ENCODE measurements around the gene CRB2.

The CRB2 gene

DNA sequence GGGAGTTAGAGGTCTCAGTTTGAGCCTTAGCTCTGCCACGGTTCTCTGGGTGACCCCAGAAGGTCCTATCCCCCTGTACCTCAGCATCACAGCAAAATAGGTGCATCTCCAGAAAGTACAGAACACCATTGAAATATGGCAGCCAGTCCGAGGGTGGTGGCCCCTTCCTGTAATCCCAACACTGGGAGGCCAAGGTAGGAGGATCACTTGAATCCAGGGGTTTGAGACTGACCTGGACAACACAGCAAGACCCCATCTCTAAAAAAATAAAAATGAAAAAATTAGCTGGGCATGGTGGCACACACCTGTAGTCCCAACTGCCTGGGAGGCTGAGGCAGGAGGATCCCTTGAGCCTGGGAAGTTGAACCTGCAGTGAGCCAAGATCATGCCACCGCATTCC is 7.0 kb upstream of the CRB2 start:
- no peak for DNase-seq

DNA sequence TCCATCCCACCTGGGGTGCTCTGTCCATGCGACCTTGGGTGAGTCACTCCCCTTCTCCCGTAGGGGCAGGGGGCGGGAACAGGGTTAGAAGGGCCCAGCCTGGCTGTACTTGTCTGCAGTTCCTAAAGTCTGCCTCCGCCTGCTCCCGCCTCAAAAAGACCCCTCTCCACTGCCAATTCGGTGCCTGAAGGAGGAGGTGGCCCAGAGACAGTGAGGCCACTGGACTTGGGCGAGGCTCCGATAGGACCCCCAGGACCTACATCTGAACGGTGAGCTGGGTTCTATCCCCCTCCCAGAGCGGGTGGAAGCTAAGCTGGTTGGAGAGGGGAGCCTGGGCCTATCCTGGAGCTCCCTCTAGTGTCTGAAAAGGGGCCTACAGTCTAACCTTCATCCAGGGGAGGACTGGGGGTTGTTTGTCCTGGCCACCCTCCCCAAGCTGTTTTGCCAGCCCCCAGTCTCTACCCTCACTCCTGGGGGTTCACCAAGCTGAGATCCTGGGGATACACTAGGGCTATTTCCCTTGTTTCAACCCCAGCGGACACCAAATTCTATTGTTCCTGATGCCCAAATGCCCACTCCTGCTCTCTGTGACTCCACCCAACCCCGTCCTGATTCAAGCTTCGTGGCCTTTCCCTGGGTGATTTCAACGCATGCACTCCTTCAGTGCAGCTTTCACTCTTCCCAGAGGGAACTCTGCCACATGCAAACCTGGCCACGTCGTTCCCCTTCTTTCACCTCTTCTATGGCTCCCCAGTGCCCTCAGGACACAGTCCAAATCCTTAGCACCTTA is 6.1 kb upstream of the CRB2 start:
- peak; percentile 78 for DNase-seq

DNA sequence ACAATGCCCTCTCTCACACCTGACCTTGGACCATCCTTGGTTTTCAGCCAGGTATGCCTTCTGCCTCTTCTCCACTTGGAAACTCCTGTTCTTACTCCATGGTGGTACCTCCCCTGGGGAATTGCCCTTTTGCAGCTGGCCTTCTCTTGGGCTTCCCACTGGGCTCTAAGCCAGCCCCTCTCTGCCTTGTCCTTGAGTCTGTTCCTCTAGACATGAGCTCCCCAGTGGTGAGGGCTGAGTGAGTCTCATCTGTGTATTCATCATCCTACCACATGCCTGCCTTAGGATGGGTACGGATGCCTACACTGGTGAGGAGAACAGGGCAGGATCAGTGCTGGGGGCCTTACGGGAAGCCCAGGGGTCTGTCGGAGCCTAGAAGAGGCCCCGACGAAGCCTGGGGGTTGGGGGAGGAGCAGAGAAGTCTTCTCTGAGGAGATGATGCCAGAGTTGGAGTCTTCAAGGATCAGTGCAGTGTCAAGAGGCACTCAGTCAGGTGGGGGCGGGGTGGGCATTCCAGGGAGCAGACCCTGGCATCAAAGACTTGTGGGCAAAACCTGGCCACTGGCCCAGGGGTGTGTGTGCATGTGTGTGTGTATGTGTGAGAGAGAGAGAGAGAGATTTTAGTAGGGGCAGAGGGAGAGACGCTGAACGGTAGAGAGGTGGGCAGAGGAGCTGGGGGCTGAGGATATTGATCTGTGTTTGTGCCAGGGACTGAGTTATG is 5.2 kb upstream of the CRB2 start:
- no peak for DNase-seq

DNA sequence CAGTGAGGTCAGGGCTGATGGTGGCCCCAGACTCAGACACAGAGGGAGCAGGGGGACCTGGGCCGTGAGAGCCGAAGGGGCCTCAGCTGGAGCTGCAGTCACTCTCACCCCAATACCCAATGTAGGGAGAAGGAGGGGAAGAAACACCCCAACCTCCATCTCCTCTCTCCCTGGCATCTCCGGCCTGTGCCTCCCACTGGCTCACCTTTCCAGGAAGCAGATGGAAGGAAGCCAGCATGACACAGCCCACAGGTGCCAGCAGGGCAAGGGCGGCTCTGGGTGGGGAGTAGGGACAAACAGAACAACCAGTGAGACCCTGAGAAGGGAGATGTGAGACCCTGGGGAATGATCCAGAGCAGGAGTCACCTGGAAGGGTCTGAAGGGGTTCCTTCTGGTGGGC is 3.0 kb upstream of the CRB2 start:
- DNase-seq: no peak

DNA sequence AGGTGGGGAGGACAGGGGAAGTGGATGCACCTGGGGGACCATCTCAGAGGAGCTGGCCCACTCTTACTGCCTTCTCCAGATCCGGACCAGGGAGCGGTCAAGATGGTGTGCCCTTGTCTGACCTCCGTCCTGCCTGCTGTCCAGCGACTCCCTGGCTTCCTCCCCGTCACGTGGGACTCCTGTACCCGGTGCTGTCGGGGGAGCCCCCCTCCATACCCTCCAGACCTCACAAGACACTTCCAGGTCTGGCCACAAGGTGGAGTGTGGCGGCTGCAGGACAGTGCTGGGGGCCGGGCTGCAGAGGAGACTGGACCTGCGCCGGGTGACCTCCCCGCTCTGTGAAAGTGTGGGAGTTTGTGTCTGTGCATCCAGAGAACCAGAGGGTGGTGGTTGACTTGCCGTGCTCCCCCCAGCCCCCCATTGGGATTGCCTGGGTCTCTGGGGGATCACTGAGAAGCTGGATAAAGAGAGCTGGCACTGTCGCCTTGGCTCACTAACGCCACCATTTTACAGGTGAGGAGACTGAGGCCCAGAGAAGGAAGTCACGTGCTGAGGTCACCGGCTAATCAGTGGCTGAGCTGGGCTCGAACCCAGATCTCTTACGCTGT is 1.9 kb upstream of the CRB2 start:
- DNase-seq: peak; percentile 62

DNA sequence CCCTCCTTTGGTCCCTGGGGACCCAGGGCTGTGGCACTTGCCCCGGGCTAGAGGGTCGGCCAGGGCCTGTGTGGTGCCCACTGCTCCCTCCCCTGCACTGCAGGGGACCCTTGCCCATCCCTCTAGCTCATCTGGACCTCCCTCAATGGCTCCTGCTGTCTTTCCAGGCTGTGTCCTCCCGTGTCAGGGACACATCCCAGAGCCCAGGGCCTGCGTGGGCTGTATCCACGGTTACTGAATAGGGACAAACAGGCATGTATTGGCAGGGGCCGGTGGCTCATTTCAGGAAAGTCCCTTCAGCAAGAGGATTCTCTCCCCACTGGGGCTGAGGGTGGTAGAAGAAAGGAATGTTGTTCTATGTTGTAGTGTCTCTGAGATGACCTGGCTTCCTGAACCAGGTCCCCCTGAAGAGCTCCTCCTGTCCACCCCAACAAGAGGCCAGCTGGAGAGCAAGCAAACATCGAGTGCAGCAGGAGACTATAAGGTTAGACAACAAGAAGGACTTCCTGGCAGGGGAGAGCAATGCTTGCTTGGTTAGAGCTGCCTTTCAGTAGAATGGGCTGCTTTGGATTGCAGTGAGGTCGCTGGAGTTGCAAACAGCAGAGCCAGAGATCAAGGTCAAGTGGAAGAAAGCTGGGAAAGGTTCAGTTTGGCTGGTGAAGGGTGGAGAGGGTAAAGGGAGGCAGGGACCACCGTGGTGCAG is 1.0 kb upstream of the CRB2 start:
- no peak for DNase-seq

DNA sequence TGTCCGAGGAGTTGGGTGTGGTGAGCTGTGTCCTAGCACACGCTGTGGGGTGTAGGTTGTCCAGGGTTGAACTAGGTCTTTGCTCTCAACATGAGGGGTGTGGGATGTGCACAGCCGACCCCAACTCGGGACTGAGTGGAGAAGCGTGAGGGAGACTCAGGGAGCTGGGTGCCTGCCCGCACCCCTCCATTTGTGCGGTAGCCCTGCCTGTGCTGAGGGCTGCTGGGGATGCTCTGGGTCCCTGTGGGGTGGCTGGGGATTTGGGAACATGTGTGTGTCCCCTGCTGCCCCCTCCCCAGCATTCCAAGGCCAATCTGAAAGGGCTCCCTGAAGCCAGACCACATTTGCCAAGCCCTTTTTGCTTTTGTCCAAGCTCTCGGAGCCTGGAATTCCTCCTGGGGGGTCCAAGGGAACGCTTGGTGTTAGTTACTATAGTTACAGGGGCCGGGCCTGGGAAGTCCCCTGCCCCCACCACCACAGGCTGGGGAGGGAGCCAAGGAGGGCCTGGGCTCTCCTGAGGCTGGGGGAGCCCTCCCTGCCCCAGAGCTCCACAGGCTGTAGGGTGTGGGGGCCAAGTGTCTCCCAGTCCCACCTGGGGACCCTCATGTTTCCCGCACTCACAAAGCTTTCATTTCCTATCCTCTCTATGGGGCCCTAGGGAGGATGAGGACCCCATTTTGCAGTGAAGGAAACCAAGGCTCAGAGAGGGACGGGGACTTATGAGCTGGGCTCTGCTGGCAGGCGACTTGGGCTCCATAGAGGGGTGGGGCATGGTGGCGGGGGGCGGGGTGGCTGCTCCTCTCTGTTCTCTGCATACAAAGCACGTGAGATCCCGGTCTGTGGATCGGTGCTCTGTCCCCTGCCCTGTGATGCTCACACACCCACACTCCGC is 1.1 kb downstream of the CRB2 start:
- DNase-seq: no peak

DNA sequence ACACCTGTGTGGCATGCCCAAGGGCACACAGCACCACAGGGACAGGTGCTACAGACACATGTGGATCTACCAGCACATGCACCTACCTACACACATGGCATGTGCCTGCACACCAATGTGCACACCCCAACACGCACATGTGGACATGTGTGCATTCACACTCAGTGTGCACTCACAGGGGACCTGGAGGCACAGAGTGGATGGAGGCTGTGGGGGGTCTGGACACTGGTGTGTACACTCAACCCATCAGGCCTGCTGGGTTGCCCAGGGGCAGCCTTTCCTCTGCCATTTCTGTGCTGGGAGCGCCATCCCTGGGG is 1.7 kb downstream of the CRB2 start:
- no peak for DNase-seq

DNA sequence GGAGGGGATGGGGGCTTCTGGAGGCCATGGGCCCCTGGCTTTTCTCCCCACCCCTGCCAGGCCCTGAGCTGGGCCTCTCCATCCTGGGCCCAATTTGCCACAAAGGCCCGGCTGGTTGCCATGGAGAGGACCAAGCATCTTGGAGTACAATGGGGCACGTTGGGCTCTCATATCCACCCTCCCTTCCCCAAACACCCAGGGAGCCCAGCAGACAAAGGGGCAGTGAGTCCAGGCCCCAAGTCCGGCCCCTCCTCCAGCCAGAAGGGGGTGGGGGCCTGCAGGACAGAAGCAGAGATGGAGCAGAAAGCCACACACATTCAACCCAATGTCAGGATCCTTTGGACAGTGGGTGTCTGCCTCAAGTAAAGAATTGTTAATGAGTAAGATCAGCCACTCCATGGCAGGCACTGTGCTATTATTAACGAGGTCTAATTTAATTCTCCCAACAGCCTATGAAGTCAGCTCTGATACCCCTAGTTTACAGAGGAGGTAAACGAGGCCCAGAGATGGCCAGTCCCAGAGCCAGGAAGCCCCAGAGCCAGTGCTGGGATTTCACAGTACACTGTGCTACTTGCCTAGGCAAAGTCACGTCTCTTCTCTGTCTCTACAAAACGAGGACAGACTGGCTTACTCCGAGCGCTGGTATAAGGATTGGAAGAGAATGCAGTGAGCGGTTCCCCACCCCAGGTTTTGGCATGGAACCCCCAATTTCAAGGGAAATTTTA is 2.3 kb downstream of the CRB2 start:
- no peak for DNase-seq

DNA sequence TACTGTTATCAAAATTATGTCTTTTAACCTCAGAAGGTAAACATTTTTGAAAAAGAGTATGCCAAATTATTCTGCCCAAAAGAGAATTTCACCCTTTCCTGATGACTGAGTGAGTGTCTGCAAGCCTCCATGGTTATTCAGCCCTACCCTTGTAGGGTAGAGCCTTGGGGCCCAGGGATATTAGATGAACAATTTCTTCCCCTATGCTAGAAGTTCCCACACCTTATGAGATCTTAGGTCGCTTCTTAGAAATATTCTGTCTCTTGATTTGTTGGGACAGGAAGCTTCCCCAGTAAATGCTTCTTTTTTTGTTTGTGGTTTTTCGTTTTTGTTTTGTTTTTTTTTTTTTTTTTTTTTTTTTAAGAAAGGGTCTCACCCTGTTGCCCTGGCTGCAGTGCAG is 3.1 kb downstream of the CRB2 start:
- DNase-seq: no peak

DNA sequence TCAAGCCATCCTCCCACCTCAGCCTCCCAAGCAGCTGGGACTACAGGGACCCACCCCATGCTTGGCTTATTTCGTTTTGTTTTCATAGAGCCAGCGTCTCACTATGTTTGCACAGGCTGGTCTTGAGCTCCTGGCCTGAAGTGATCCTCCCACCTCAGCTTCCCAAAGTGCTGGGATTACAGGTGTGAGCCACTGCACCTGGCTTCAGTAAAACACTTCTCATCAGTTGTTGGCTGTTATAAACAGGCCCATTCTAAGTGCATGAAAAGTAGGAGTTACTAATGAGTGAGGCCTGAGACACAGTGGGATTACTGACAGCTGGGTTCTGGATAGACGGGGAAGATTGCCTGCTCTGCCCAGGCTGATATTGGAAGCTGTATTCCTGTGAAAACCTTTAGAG is 3.5 kb downstream of the CRB2 start:
- DNase-seq: no peak

DNA sequence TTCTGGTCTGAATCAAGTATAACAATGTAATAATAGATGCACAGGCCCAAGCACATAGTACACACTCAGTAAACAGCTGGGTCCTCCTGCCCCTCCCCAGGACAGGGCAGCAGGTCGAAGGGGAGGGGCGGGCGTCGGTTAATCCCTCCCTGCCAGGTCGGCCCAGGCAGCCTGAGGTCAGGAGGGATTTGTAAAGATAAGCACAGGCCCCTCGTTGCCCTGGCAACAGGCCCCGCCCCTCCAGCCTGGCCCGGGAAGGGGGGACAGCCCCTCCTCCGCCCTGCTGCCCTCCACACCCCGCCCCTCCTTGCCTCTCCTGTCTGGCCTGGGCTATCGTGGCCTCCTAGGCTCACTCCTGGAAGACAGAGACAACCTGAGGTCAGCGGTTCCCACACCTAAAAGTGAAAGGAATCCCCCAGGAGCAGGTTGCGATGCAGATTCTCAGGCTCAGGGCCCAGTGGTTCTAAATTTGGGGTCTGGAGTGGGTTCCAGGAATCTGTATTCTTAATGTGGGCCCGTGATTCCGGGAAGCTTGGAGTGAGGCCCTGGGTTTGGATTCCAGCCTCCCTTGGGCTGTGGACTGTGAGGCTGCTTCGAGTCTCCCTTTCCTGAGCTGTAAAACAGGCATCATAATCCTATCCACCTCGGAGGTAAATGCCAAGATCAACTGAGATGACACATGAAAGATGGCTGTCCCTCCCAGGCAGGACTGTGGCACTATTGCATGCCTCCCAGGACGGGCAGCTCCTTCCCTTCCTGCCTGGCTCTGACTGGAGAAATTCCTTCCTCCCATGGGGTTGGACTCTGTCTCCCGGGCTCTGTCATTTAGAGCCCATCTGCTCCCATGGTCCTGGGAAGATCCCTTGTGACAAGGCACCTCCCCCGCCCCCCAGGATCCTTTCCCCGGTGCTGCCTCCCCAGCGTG is 4.4 kb downstream of the CRB2 start:
- peak; percentile 36 for DNase-seq

DNA sequence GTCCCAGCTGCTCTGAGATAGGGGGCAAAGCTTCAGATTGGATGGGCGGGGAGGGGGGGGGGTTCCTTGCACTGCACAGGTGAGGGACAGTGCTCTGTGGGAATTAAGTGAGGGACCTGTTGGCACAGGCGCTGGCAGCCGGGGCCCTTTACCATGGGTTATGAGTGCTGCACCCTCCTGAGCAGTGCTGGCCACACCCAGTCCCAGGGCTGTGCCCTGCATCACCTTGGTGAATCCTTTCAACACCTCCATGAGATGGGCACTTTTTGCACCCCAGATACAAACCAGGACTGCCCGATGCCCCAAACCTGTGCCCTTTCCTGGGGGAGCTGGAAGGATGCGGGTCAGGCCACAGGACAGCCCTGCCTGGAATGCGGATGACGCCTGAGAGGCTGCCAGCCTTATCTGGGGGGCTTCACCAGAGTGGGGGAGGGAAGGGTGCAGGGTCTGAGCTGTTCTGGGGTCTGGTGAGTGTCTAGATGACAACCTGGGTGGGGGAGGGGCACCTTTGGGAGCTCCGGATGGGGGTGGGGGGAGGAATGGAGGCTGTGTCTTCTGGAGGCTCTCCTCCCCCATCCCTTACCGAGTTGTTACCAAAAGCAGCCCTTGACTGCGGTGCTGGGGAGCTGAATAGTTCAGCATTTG is 5.2 kb downstream of the CRB2 start:
- no peak for DNase-seq

DNA sequence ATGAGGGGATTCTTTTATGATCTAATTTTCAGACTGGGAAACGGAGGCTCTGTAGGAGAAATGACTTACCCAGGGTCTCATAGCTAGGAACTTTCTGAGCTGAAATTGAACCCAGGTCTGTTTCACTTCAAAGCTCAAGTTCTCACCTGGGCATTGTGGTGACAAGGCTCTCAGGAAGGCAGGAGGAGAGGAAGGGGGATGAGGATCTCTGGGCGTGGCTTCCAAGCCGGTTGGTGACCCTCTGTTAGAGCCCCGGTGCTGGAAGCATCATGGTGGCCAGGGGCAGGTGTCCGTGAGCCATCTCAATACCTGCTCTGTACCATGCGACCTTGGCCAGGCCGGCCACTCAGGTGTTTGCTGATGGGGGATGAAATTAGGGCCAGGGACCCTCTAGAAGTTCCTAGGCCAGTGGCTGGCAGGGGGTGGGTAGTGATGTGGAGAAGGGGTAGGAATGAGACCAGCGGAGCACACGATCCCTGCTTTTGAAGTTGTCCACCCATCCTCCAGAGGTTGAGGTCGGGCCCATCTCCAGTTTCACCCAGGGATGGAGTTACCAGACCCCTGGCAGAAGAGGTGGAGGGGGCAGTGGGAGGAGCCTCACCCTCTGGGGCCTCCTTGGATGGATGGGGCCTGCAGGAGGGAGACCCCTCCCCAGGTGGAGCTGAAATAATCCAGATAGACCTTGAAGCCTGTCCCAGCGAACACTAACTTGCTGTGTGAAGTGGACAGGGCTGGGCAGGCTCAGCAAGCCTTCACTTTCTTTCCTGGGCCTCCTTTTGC is 5.9 kb downstream of the CRB2 start:
- DNase-seq: no peak

DNA sequence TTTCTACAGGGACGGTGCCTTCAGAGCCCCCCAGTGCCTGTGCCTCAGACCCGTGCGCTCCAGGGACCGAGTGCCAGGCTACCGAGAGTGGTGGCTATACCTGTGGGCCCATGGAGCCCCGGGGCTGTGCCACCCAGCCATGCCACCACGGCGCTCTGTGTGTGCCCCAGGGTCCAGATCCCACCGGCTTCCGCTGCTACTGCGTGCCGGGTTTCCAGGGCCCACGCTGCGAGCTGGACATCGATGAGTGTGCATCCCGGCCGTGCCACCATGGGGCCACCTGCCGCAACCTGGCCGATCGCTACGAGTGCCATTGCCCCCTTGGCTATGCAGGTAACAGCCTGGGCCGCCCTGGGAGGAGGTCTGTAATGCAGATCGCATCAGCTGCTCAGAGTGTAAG is 6.9 kb downstream of the CRB2 start:
- no peak for DNase-seq

DNA sequence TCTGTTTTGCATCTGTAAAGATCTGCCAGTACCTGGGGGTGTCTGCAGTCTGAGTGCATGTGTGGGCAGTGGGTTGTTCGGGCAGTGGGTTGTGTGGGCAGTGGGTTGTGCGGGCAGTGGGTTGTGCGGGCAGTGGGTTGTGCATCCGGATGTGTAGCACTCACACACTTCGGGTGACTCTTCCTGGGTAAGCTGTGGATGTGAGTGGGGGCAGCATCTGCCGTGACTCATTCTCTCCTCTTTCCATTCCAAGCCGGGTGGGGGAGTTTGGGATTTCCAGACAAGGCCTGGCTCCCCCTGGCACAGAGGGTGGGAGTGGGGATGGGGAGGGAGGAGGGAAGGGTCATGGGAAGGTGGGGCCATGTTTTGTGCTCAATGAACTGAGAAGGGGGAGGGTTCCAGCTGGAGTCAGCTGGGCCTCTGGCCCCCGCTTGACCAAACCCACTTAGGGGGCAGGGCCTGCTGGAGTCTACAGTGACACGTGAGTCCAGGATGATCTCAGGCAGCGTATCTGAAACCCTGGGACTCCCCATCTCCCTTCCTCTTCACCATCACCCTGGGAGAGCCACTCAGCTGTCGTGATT is 8.3 kb downstream of the CRB2 start:
- DNase-seq: no peak

DNA sequence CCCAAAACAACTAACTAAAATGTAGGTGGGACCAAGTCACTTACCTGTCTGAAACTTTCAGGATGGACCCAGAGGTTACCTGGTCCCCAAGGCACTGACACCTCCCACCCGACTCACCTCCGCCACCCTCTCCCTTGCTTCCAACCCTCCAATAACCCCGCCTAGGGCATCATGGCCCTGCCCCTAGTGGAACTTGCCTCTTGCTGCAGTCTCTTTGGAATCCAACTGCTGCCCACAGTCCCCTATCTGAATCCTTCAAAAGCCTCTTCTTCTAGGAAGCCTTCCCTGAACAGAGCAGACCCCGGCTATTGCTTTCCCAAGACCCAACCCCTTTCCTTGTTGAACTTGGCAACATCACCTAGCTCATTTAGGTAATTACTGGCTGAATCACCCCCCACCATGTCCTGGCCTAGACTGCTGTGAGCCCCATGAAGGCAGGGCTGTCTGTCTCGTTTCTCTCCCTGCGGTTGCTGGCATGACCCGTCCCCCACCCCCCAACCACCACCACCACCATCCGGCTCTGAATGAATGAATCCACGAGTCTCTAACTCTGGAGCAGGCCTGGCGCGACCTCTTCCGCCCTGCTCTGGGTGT is 9.4 kb downstream of the CRB2 start:
- no peak for DNase-seq

DNA sequence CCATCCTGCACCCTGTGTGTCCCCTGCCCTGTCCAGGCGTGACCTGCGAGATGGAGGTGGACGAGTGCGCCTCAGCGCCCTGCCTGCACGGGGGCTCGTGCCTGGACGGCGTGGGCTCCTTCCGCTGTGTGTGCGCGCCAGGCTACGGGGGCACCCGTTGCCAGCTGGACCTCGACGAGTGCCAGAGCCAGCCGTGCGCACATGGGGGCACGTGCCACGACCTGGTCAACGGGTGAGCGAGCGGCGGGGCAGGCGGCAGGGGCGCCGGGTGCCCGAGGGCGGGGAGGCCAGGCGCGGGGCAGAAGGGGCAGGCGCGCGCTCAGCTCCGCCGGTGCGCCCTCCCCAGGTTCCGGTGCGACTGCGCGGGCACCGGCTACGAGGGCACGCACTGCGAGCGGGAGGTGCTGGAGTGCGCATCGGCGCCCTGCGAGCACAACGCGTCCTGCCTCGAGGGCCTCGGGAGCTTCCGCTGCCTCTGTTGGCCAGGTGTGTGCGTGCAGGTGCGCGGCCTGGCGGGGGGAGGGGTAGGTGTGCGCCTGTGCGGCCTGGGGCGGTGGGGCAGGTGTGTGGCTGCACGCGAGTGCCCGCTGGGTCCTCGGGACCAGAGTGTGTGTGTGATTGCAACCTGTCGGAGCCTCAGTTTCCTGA is 10.0 kb downstream of the CRB2 start:
- no peak for DNase-seq

All from stimulated activated CD4-positive, alpha-beta T cell treated with anti-CD3 and anti-CD28 coated beads, Interleukin-4, amount 100 ng/mL, for 24 hours (primary cell).